GM12878 (cell line): ENCODE measurements around the gene ALDH6A1. TPM values are rescaled to one million over a fixed set of nuclear protein-coding genes. Genes with fewer than 3 reads are reported as not detected.

Source experiments
- ATAC-seq: fragments of 200-7000 bp; cut with Tn5 transposase; 3 replicates; pipeline ENCODE4 v1.9.1; 2020; ENCODE audit warnings: mild to moderate bottlenecking, moderate library complexity
- BruUV-seq: library from RNA; stranded (reverse); fragments of 400-500 nt; replicated peaks from 2 replicates; lab custom pipeline; 2021; lab: Mats Ljungman, UMichigan
- CTCF ChIA-PET: fragments of 300-600 bp; sonication (Branson Sonifier 250); formaldehyde crosslinking; extraction: SDS; loops from one replicate; lab custom pipeline; 2021; ENCODE audit warnings: inconsistent platforms; lab: Yijun Ruan, JAX
- POLR2A ChIA-PET: fragments of 350-600 bp; formaldehyde crosslinking; extraction: SDS; loops from one replicate; lab custom pipeline; 2021; ENCODE audit warnings: inconsistent platforms; lab: Charles Lee
- RAD21 ChIA-PET: fragments of 300-600 bp; sonication (Branson Sonifier 250); formaldehyde crosslinking; loops from one replicate; lab custom pipeline; 2023; ENCODE audit warnings: antibody characterized with exemption; ENCODE audit not compliant: unreplicated experiment; lab: Charles Lee
- SMC1A ChIA-PET: fragments of 300-600 bp; sonication (Branson Sonifier 250); formaldehyde crosslinking; loops from one replicate; lab custom pipeline; 2023; ENCODE audit not compliant: unreplicated experiment, uncharacterized antibody; lab: Charles Lee
- DNase-seq: peaks from one replicate; pipeline ENCODE4 v3.0.0-alpha.2; 2011; ENCODE audit warnings: low read depth, low spot score
- FAIRE-seq: peaks from 3 replicates; lab custom pipeline; 2011; peaks lifted over from hg19 to GRCh38; lab: Jason Lieb, UNC
- H2AFZ ChIP-seq: 2 replicates; pipeline ENCODE4 v1.6.0; 2011; ENCODE audit warnings: low read depth, low read length, control low read depth; ENCODE audit not compliant: control insufficient read depth
- H3K27ac ChIP-seq: 2 replicates; pipeline ENCODE4 v1.5.1; 2011; ENCODE audit warnings: control low read depth; ENCODE audit not compliant: control insufficient read depth, insufficient read depth
- H3K27me3 ChIP-seq, 2 experiments: replicated peaks in 1 of 2; 2 replicates each; pipeline versions ENCODE4 v1.6.0 to v1.6.1; 2011; ENCODE audit warnings: low read length in 1 of 2; ENCODE audit not compliant: control insufficient read depth in 2 of 2, insufficient read depth in 2 of 2
- H3K36me3 ChIP-seq, 2 experiments: 2 replicates each; pipeline ENCODE4 v1.5.1; 2011; ENCODE audit warnings: low read length in 1 of 2; ENCODE audit not compliant: control insufficient read depth in 2 of 2, insufficient read depth in 2 of 2
- H3K4me1 ChIP-seq: 2 replicates; pipeline ENCODE4 v1.6.1; 2011; ENCODE audit warnings: mild to moderate bottlenecking, low read length, moderate library complexity, mixed read lengths; ENCODE audit not compliant: control insufficient read depth, insufficient read depth
- H3K4me2 ChIP-seq: 2 replicates; pipeline ENCODE4 v1.6.0; 2011; ENCODE audit warnings: control low read depth; ENCODE audit not compliant: control insufficient read depth, insufficient read depth
- H3K4me3 ChIP-seq: fragments of 200-600 bp; sonication (generic); 2 replicates; pipeline ENCODE4 v1.5.1; 2016
- H3K79me2 ChIP-seq: 2 replicates; pipeline ENCODE4 v1.6.0; 2011; ENCODE audit warnings: low read length; ENCODE audit not compliant: control insufficient read depth, insufficient read depth
- H3K9ac ChIP-seq: 2 replicates; pipeline ENCODE4 v1.8.0; 2011; ENCODE audit warnings: low read length, control low read depth, mixed read lengths; ENCODE audit not compliant: control insufficient read depth, insufficient read depth
- H3K9me3 ChIP-seq: replicated peaks from 3 replicates; pipeline ENCODE4 v1.5.1; 2011; ENCODE audit warnings: mild to moderate bottlenecking, low read length; ENCODE audit not compliant: control insufficient read depth, insufficient read depth
- H4K20me1 ChIP-seq: 2 replicates; pipeline ENCODE4 v1.6.0; 2011; ENCODE audit not compliant: control insufficient read depth, insufficient read depth
- CBX5 ChIP-seq: sonication (generic); IDR thresholded peaks from 2 replicates; pipeline ENCODE4 v1.6.1; 2016; ENCODE audit warnings: low read depth, moderate library complexity, mild to moderate bottlenecking, inconsistent platforms
- JUNB ChIP-seq: IDR thresholded peaks from 2 replicates; pipeline ENCODE4 v1.6.1; 2016; ENCODE audit warnings: antibody characterized with exemption, mild to moderate bottlenecking
- MTA3 ChIP-seq: IDR thresholded peaks from 2 replicates; pipeline ENCODE4 v1.6.1; 2012; ENCODE audit warnings: low read length, inconsistent platforms, borderline replicate concordance
- RAD21 ChIP-seq: IDR thresholded peaks from 2 replicates; pipeline ENCODE4 v1.6.1; 2011; ENCODE audit warnings: mild to moderate bottlenecking, low read depth, low read length, moderate library complexity; ENCODE audit not compliant: insufficient read depth
- SIX5 ChIP-seq: IDR thresholded peaks from 2 replicates; pipeline ENCODE4 v1.6.1; 2011; ENCODE audit warnings: mild to moderate bottlenecking, low read depth, low read length, moderate library complexity; ENCODE audit not compliant: severe bottlenecking
- SMARCA5 ChIP-seq: fragments of 450-650 bp; IDR thresholded peaks from 2 replicates; pipeline ENCODE4 v1.6.1; 2017; ENCODE audit warnings: mild to moderate bottlenecking
- WGBS: methylation state at CpG from one replicate; pipeline ENCODE4 v1.1.6; 2016; ENCODE audit warnings: low lambda C conversion rate; ENCODE audit not compliant: insufficient replicate concordance, insufficient coverage; ENCODE audit errors: missing lambda C conversion rate; 5-methylcytosine and 5-hydroxymethylcytosine counted together
- in situ Hi-C: fragments of 300-500 bp; cut with MboI; formaldehyde crosslinking; loops from 9 replicates; pipeline ENCODE4 v1.14.3; 2018; ENCODE audit warnings: mixed read lengths
- intact Hi-C: fragments of 100-400 bp; cut with micrococcal nuclease; formaldehyde crosslinking; loops from one replicate; pipeline ENCODE4 v1.14.2; 2022; ENCODE audit not compliant: unreplicated experiment
- polyA plus RNA-seq, 11 experiments: library from polyadenylated mRNA; depleted of rRNA in 4 of 11; unstranded in 6 of 11; stranded (reverse) in 5 of 11; fragments of >200 nt; fragmentation: Nextera tagmentation in 4 of 11; fragmentation: Illumina TruSeq in 1 of 11; extraction: Ambion mirVana in 4 of 11; extraction: Trizol in 1 of 11; gene quantifications; 1 replicate in 1 of 11; 2 replicates in 10 of 11; pipeline versions ENCODE4 v1.2.1 to v1.2.3, GENCODE V29; 2011 to 2016; ENCODE audit warnings: inconsistent platforms in 2 of 11, missing spikeins in 2 of 11, low read depth in 1 of 11
- total RNA-seq, 4 experiments: library from RNA; depleted of rRNA in 3 of 4; stranded (reverse); fragments of >200 nt in 3 of 4; fragmentation: Illumina TruSeq in 1 of 4; extraction: Trizol in 1 of 4; gene quantifications; 2 replicates each; pipeline versions ENCODE4 v1.2.1 to v1.2.3, GENCODE V29; 2013 to 2021
- TF ChIP-seq, protein P1 (sequence below): fragments of 450-650 bp; IDR thresholded peaks from 2 replicates; pipeline ENCODE4 v1.6.1; 2017; ENCODE audit warnings: low read depth, mild to moderate bottlenecking, moderate library complexity

ALDH6A1 gene
- total and polyA plus RNA-seq, 10 of the 15 experiments (the other 5 are each of a cell fraction or from before 2014, with no cell fraction given), result 6.3 to 23.4 (median 9.8) TPM

DNA sequence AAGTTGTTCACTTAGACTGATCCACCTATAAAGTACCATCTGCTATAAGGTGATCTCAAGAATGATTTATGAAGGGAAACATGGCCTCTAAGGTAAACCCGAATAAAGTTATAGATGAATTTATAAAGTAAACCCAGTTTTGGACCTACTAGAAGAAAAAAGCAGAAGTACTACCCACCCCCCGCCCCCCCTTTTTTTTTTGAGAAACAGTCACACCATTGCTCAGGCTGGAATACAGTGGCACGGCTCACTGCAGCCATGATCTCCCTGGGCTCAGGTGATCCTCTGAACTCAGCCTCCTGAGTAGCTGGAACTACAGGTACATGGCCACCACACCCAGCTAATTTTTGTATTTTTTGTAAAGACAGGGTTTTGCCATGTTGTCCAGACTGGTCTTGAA is 69.1 kb downstream of the ALDH6A1 start:
- intact Hi-C loops, result no loop called here
- SMC1A ChIA-PET, result no interaction called here
- Histone ChIP-seq H3K4me3 (no peak overlapping the region), H3K9me3 (no peaks in the 10 kb centered on the region), H3K36me3 (no peaks in the 10 kb centered on the region), H3K4me2 (no peak overlapping the region), H3K27ac (no peak overlapping the region), H2AFZ (no peak overlapping the region), H3K9ac (no peak overlapping the region), H3K4me1 (no peaks in the 10 kb centered on the region), H3K27me3 (no peaks in the 10 kb centered on the region), H4K20me1 (no peaks in the 10 kb centered on the region), H3K79me2 (no peaks in the 10 kb centered on the region; the same call in 1 of the 2 replicates)
- CTCF ChIA-PET, result interaction anchor here (1.6 kb wide), 1 partner anchor 11 kb away, joined by 4 read pairs; no protein-coding TSS in a partner anchor
- in situ Hi-C loops, result no loop called here
- DNase-seq (no peak), FAIRE-seq (no peak), ATAC-seq (no peak)
- RAD21 ChIA-PET, result no interaction called here
- TF ChIP-seq SMARCA5, result no peak
- no peak for TF ChIP-seq RAD21
- TF ChIP-seq CBX5, result no peak
- no peak for TF ChIP-seq MTA3
- no peak for TF ChIP-seq JUNB
- no peak for TF ChIP-seq SIX5
- TF ChIP-seq, protein P1, sequence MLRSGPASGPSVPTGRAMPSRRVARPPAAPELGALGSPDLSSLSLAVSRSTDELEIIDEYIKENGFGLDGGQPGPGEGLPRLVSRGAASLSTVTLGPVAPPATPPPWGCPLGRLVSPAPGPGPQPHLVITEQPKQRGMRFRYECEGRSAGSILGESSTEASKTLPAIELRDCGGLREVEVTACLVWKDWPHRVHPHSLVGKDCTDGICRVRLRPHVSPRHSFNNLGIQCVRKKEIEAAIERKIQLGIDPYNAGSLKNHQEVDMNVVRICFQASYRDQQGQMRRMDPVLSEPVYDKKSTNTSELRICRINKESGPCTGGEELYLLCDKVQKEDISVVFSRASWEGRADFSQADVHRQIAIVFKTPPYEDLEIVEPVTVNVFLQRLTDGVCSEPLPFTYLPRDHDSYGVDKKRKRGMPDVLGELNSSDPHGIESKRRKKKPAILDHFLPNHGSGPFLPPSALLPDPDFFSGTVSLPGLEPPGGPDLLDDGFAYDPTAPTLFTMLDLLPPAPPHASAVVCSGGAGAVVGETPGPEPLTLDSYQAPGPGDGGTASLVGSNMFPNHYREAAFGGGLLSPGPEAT, result no peak
- BruUV-seq, result no TSS peak
- WGBS, result 67% methylated on average over 3 of the region's 3 CpGs
- POLR2A ChIA-PET, result no interaction called here
